ENCODE results near the gene ZFPM1. TPM values are rescaled to one million over a fixed set of nuclear protein-coding genes. Genes with fewer than 3 reads are reported as not detected.

The ZFPM1 gene
- total RNA-seq, 3 donors from 2014 or later (not counting 1 experiment from before 2014, with no cell fraction given), result 56.3 to 71.0 (median 64.6) TPM

GRCh38 chr16:88411951-88412576 is 41.0 kb upstream of the ZFPM1 start:
- WGBS (ENCODE audit: insufficient coverage), result 91% methylated on average over 18 of the region's 18 CpGs
- no peak overlapping the region for H3K4me3 ChIP-seq (ENCODE audit: low read length)
- H3K4me1 ChIP-seq (ENCODE audit: control insufficient read depth, insufficient read depth, low read length), result peaks cover 10% of the 10 kb centered on the region
- no peak for TF ChIP-seq CTCF (IDR thresholded peaks at IDR 0.05)
- H3K9me3 ChIP-seq (ENCODE audit: control insufficient read depth, insufficient read depth, low read length), result no peaks in the 10 kb centered on the region
- Mint-ChIP-seq H3K27me3 (ENCODE audit: low read depth in 2 of 2) (no peaks in the 10 kb centered on the region), H3K36me3 (no peaks in the 10 kb centered on the region), H3K4me1 (peaks cover 5 to 6% of the 10 kb centered on the region in 2 donors), H3K27ac (no peak overlapping the region), H3K9me3 (no peaks in the 10 kb centered on the region), H3K4me3 (no peak overlapping the region)
- intact Hi-C loops (cut with micrococcal nuclease), result no loop called here
- no peak overlapping the region for H3K27ac ChIP-seq (ENCODE audit: low read length)
- no peaks in the 10 kb centered on the region for H3K36me3 ChIP-seq (ENCODE audit: control insufficient read depth, insufficient read depth, low read length)
- ATAC-seq (no peak), DNase-seq (no peak)
- H3K27me3 ChIP-seq (ENCODE audit: control insufficient read depth, insufficient read depth, low read length), result no peaks in the 10 kb centered on the region

- no peak overlapping the region for H3K27ac Mint-ChIP-seq
- Histone ChIP-seq H3K4me3 (ENCODE audit: low read length) (no peak overlapping the region), H3K9me3 (ENCODE audit: control insufficient read depth, insufficient read depth, low read length) (no peaks in the 10 kb centered on the region), H3K4me1 (ENCODE audit: control insufficient read depth, insufficient read depth, low read length) (peaks cover 5% of the 10 kb centered on the region), H3K27me3 (ENCODE audit: control insufficient read depth, insufficient read depth, low read length) (no peaks in the 10 kb centered on the region), H3K27ac (ENCODE audit: low read length) (no peak overlapping the region), H3K36me3 (ENCODE audit: control insufficient read depth, insufficient read depth, low read length) (no peaks in the 10 kb centered on the region)
- H3K9me3 Mint-ChIP-seq, result no peaks in the 10 kb centered on the region
- TF ChIP-seq CTCF (IDR thresholded peaks at IDR 0.05), result no peak
- ATAC-seq (no peak), DNase-seq (no peak)
- peaks cover 3% of the 10 kb centered on the region in 2 donors for H3K4me1 Mint-ChIP-seq
- no peak overlapping the region for H3K4me3 Mint-ChIP-seq
- WGBS (ENCODE audit: insufficient coverage), result 89% methylated on average over 16 of the region's 16 CpGs
- no peaks in the 10 kb centered on the region for H3K36me3 Mint-ChIP-seq
- no peaks in the 10 kb centered on the region for H3K27me3 Mint-ChIP-seq (ENCODE audit: low read depth in 2 of 2)
- intact Hi-C loops (cut with micrococcal nuclease), result no loop called here
Observed at GRCh38 chr16:88412766-88413165, 40.3 kb upstream of the ZFPM1 start.

GRCh38 chr16:88413231-88413630 is 39.8 kb upstream of the ZFPM1 start:
- ATAC-seq (no peak), DNase-seq (no peak)
- no peak for TF ChIP-seq CTCF (IDR thresholded peaks at IDR 0.05)
- Mint-ChIP-seq H3K4me3 (no peak overlapping the region), H3K9me3 (no peaks in the 10 kb centered on the region), H3K36me3 (no peaks in the 10 kb centered on the region), H3K4me1 (no peaks in the 10 kb centered on the region), H3K27me3 (ENCODE audit: low read depth in 2 of 2) (no peaks in the 10 kb centered on the region), H3K27ac (no peak overlapping the region)
- Histone ChIP-seq H3K9me3 (ENCODE audit: control insufficient read depth, insufficient read depth, low read length) (no peaks in the 10 kb centered on the region), H3K27ac (ENCODE audit: low read length) (no peak overlapping the region), H3K27me3 (ENCODE audit: control insufficient read depth, insufficient read depth, low read length) (no peaks in the 10 kb centered on the region), H3K36me3 (ENCODE audit: control insufficient read depth, insufficient read depth, low read length) (no peaks in the 10 kb centered on the region), H3K4me3 (ENCODE audit: low read length) (no peak overlapping the region), H3K4me1 (ENCODE audit: control insufficient read depth, insufficient read depth, low read length) (peaks cover under 1% of the 10 kb centered on the region)
- intact Hi-C loops (cut with micrococcal nuclease), result no loop called here
- WGBS (ENCODE audit: insufficient coverage), result 89% methylated on average over 12 of the region's 12 CpGs

- no peak for DNase-seq
- H3K4me1 Mint-ChIP-seq, result no peaks in the 10 kb centered on the region
- ATAC-seq, result no peak
- WGBS (ENCODE audit: insufficient coverage), result 90% methylated on average over 12 of the region's 12 CpGs
- Histone ChIP-seq H3K4me1 (ENCODE audit: control insufficient read depth, insufficient read depth, low read length) (no peaks in the 10 kb centered on the region), H3K27me3 (ENCODE audit: control insufficient read depth, insufficient read depth, low read length) (no peaks in the 10 kb centered on the region), H3K4me3 (ENCODE audit: low read length) (no peak overlapping the region), H3K27ac (ENCODE audit: low read length) (no peak overlapping the region), H3K9me3 (ENCODE audit: control insufficient read depth, insufficient read depth, low read length) (no peaks in the 10 kb centered on the region), H3K36me3 (ENCODE audit: control insufficient read depth, insufficient read depth, low read length) (no peaks in the 10 kb centered on the region)
- no peak overlapping the region for H3K27ac Mint-ChIP-seq
- no peaks in the 10 kb centered on the region for H3K27me3 Mint-ChIP-seq (ENCODE audit: low read depth in 2 of 2)
- H3K36me3 Mint-ChIP-seq, result no peaks in the 10 kb centered on the region
- no peaks in the 10 kb centered on the region for H3K9me3 Mint-ChIP-seq
- TF ChIP-seq CTCF (IDR thresholded peaks at IDR 0.05), result no peak
- no peak overlapping the region for H3K4me3 Mint-ChIP-seq
- intact Hi-C loops (cut with micrococcal nuclease), result no loop called here
Observed at GRCh38 chr16:88413631-88414030, 39.4 kb upstream of the ZFPM1 start.

Measured in natural killer cell (primary cell).